K562 (cell line): ENCODE measurements around the gene CYB5R3. TPM values are rescaled to one million over a fixed set of nuclear protein-coding genes. Genes with fewer than 3 reads are reported as not detected.

Source experiments
- ATAC-seq: fragments of 200-7000 bp; cut with Tn5 transposase; 3 replicates; pipeline ENCODE4 v1.9.1; 2020; ENCODE audit warnings: moderate library complexity
- BruUV-seq: library from RNA; stranded (reverse); fragments of 400-500 nt; replicated peaks from 2 replicates; lab custom pipeline; 2021; lab: Mats Ljungman, UMichigan
- CTCF ChIA-PET: fragments of 300-600 bp; formaldehyde crosslinking; extraction: SDS; loops from one replicate; lab custom pipeline; 2021; ENCODE audit warnings: low intra/inter-chr PET ratio; lab: Yijun Ruan, JAX
- POLR2A ChIA-PET: fragments of 300-600, 350-650 bp; sonication (Branson Sonifier 250); formaldehyde crosslinking; extraction: SDS; loops from one replicate; lab custom pipeline; 2021; ENCODE audit warnings: antibody characterized with exemption, inconsistent platforms; lab: Yijun Ruan, JAX
- DNase-seq, 4 experiments: peaks; one replicate each; pipeline versions ENCODE4 v3.0.0 to v3.0.0-alpha.2; 2011 to 2018; ENCODE audit warnings: low spot score in 3 of 4, mixed read lengths in 3 of 4; ENCODE audit errors: extremely low read depth in 1 of 4
- FAIRE-seq: peaks from 2 replicates; lab custom pipeline; 2011; peaks lifted over from hg19 to GRCh38; lab: Jason Lieb, UNC
- H2AFZ ChIP-seq: 2 replicates; pipeline ENCODE4 v1.6.0; 2011; ENCODE audit warnings: low read depth, low read length, control low read depth, inconsistent platforms
- H3K27ac ChIP-seq: fragments of 200-600 bp; 3 replicates; pipeline ENCODE4 v1.8.0; 2011; ENCODE audit warnings: low read depth, mild to moderate bottlenecking, control low read depth, inconsistent platforms, low read length, moderate library complexity, mixed read lengths; ENCODE audit errors: extremely low read depth
- H3K27me3 ChIP-seq, 2 experiments: fragments of 300-600 bp in 1 of 2; 2 replicates in 1 of 2; 3 replicates in 1 of 2; pipeline versions ENCODE4 v1.6.0 to v1.8.0; 2011; ENCODE audit warnings: inconsistent platforms in 2 of 2, low read length in 2 of 2, mild to moderate bottlenecking in 1 of 2, mixed read lengths in 1 of 2, moderate library complexity in 1 of 2; ENCODE audit not compliant: control insufficient read depth in 2 of 2, insufficient read depth in 2 of 2
- H3K36me3 ChIP-seq: fragments of 300-600 bp; 3 replicates; pipeline ENCODE4 v1.8.0; 2011; ENCODE audit warnings: mild to moderate bottlenecking, low read length, inconsistent platforms; ENCODE audit not compliant: control insufficient read depth, insufficient read depth
- H3K4me1 ChIP-seq, 2 experiments: fragments of 200-600 bp in 1 of 2; replicated peaks in 1 of 2; 2 replicates in 1 of 2; 3 replicates in 1 of 2; pipeline versions ENCODE4 v1.5.1 to v1.8.0; 2011; ENCODE audit warnings: inconsistent platforms in 2 of 2, low read length in 2 of 2, mild to moderate bottlenecking in 1 of 2, mixed read lengths in 1 of 2, moderate library complexity in 1 of 2; ENCODE audit not compliant: control insufficient read depth in 2 of 2, insufficient read depth in 2 of 2
- H3K4me2 ChIP-seq: 2 replicates; pipeline ENCODE4 v1.6.1; 2011; ENCODE audit warnings: low read length, control low read depth, inconsistent platforms, mixed read lengths; ENCODE audit not compliant: insufficient read depth
- H3K4me3 ChIP-seq: fragments of 200-600 bp; sonication (generic), shearing (Covaris generic); 2 replicates; pipeline ENCODE4 v1.5.1; 2016; ENCODE audit warnings: control low read depth, inconsistent platforms
- H3K79me2 ChIP-seq: fragments of 200-600 bp; 3 replicates; pipeline ENCODE4 v1.8.0; 2011; ENCODE audit warnings: low read length, inconsistent platforms; ENCODE audit not compliant: control insufficient read depth, insufficient read depth
- H3K9ac ChIP-seq, 2 experiments: 2 replicates each; pipeline versions ENCODE4 v1.6.0 to v1.6.1; 2011; ENCODE audit warnings: low read depth in 2 of 2, low read length in 2 of 2, control low read depth in 1 of 2, inconsistent platforms in 1 of 2, mild to moderate bottlenecking in 1 of 2, mixed read lengths in 1 of 2; ENCODE audit not compliant: insufficient read depth in 1 of 2
- H3K9me1 ChIP-seq: one replicate; pipeline ENCODE4 v1.6.0; 2011; ENCODE audit warnings: inconsistent platforms, mild to moderate bottlenecking, low read length, moderate library complexity; ENCODE audit not compliant: control insufficient read depth, insufficient read depth
- H3K9me3 ChIP-seq: replicated peaks from 2 replicates; pipeline ENCODE4 v1.5.1; 2011; ENCODE audit warnings: low read depth, low read length, inconsistent platforms; ENCODE audit not compliant: control insufficient read depth, insufficient read depth
- H4K20me1 ChIP-seq: replicated peaks from 2 replicates; pipeline ENCODE4 v1.6.1; 2011; ENCODE audit warnings: low read length, inconsistent platforms, mixed read lengths; ENCODE audit not compliant: control insufficient read depth, insufficient read depth
- ESRRB ChIP-seq: fragments of 250-450 bp; sonication (Bioruptor Pico); IDR thresholded peaks from 2 replicates; pipeline ENCODE4 v1.5.0; 2020; ENCODE audit warnings: mild to moderate bottlenecking, moderate library complexity, borderline replicate concordance
- POLR2G ChIP-seq: fragments of 200-400 bp; formaldehyde crosslinking; IDR thresholded peaks from 2 replicates; pipeline ENCODE4 v1.6.1; 2017; ENCODE audit warnings: low read depth, mild to moderate bottlenecking, antibody characterized with exemption, low read length, moderate library complexity
- SAFB2 ChIP-seq: fragments of 200-400 bp; formaldehyde crosslinking; IDR thresholded peaks from 2 replicates; pipeline ENCODE4 v1.6.1; 2018; ENCODE audit warnings: borderline replicate concordance, low read length, low read depth, moderate library complexity; ENCODE audit not compliant: severe bottlenecking
- SMARCC2 ChIP-seq: fragments of 450-650 bp; IDR thresholded peaks from 2 replicates; pipeline ENCODE4 v1.6.1; 2017; ENCODE audit warnings: antibody characterized with exemption, moderate library complexity, mild to moderate bottlenecking, low read depth
- SRSF9 ChIP-seq: fragments of 200-400 bp; formaldehyde crosslinking; IDR thresholded peaks from 2 replicates; pipeline ENCODE4 v1.6.1; 2017; ENCODE audit warnings: low read depth, low read length, borderline replicate concordance
- ZFP36 ChIP-seq: fragments of 150-350 bp; IDR thresholded peaks from 2 replicates; pipeline ENCODE4 v1.6.1; 2018; ENCODE audit warnings: low read length, low read depth; ENCODE audit not compliant: partially characterized antibody
- ZNF79 ChIP-seq: fragments of 250-450 bp; sonication (Bioruptor Pico); IDR thresholded peaks from 2 replicates; pipeline ENCODE4 v1.4.0; 2020; ENCODE audit warnings: low read depth, mild to moderate bottlenecking, moderate library complexity
- WGBS: fragments of 100-300 bp; shearing (Covaris generic); methylation state at CpG from one replicate; pipeline ENCODE4 v1.1.6; 2016; ENCODE audit warnings: low coverage, mixed read lengths; ENCODE audit not compliant: insufficient coverage; ENCODE audit errors: missing lambda C conversion rate; 5-methylcytosine and 5-hydroxymethylcytosine counted together
- in situ Hi-C: fragments of 300-500 bp; cut with MboI; formaldehyde crosslinking; loops from 4 replicates; pipeline ENCODE4 v1.15.0; 2018; ENCODE audit warnings: inconsistent platforms, mixed read lengths
- intact Hi-C: fragments of 100-400 bp; cut with micrococcal nuclease; formaldehyde crosslinking; loops from 2 replicates; pipeline ENCODE4 v1.14.2; 2022
- polyA plus RNA-seq, 8 experiments: library from polyadenylated mRNA; depleted of rRNA in 4 of 8; stranded (reverse) in 5 of 8; unstranded in 3 of 8; fragments of >200 nt; fragmentation: Nextera tagmentation in 2 of 8; fragmentation: Illumina TruSeq in 1 of 8; extraction: Ambion mirVana in 2 of 8; extraction: Trizol in 1 of 8; gene quantifications; 2 replicates each; pipeline versions ENCODE4 v1.2.1 to v1.2.3, GENCODE V29; 2011 to 2014; ENCODE audit warnings: inconsistent platforms in 1 of 8, missing spikeins in 1 of 8
- total RNA-seq, 7 experiments: library from RNA; depleted of rRNA in 6 of 7; stranded (reverse); fragments of >200 nt in 6 of 7; fragmentation: Illumina TruSeq in 2 of 7; extraction: Trizol in 2 of 7; gene quantifications; 2 replicates each; pipeline versions ENCODE4 v1.2.1 to v1.2.3, GENCODE V29; 2011 to 2021; ENCODE audit warnings: low replicate concordance in 1 of 7

CYB5R3 gene
- total and polyA plus RNA-seq, 9 of the 15 experiments (the other 6 are each of a cell fraction or from before 2014, with no cell fraction given), result 1.4 to 66.8 (median 23.4) TPM

- POLR2A ChIA-PET, result interaction anchor here (5.6 kb wide), 1 partner anchor 11 kb away, joined by 46 read pairs; the partner anchor contains the start of gene POLDIP3
- Histone ChIP-seq H2AFZ (no peak overlapping the region), H3K79me2 (no peaks in the 10 kb centered on the region), H3K27me3 (no peaks in the 10 kb centered on the region), H3K4me1 (peaks cover 0 to 17% of the 10 kb centered on the region in 2 experiments; a peak in 2 of 5 replicates), H3K9ac (no peak overlapping the region), H3K27ac (no peak overlapping the region), H3K4me2 (no peak overlapping the region), H3K9me3 (no peaks in the 10 kb centered on the region), H4K20me1 (no peaks in the 10 kb centered on the region), H3K36me3 (peaks cover 51% of the 10 kb centered on the region; the same call in 1 of the 3 replicates), H3K4me3 (no peak overlapping the region), H3K9me1 (no peaks in the 10 kb centered on the region)
- no peak for DNase-seq
- in situ Hi-C loops (no loop called here), intact Hi-C loops (loop anchor here (10.0 kb wide), 1 partner anchor 68 kb away; no protein-coding TSS in a partner anchor)
- no peak for FAIRE-seq
- TF ChIP-seq POLR2G (0 out of 2 replicates have a peak, but pooled peaks have one; percentile 27), ESRRB (CRISPR knock-in tag) (no peak)
- no TSS peak for BruUV-seq
- CTCF ChIA-PET, result no interaction called here
- WGBS, result 88% methylated on average over 13 of the region's 25 CpGs
- no peak for ATAC-seq
Observed at GRCh38 chr22:42626951-42627625, 22.1 kb downstream of the CYB5R3 start.

GRCh38 chr22:42626431-42626830 lies 22.8 kb downstream of the CYB5R3 start:
- 100% methylated on average over 6 of the region's 7 CpGs for WGBS

More at GRCh38 chr22:42626431-42626830, 22.8 kb downstream of the CYB5R3 start:
- H3K9ac ChIP-seq, result peak overlapping the region in 1 of 2 experiments; percentile 26; a peak in 2 of 4 replicates
- H4K20me1 ChIP-seq, result no peaks in the 10 kb centered on the region
- no peak for DNase-seq
- no peaks in the 10 kb centered on the region for H3K79me2 ChIP-seq
- H3K36me3 ChIP-seq, result peaks cover 50% of the 10 kb centered on the region; the same call in 1 of the 3 replicates
- TF ChIP-seq SMARCC2 (no peak), SRSF9 (no peak), ZNF79 (CRISPR knock-in tag) (no peak), SAFB2 (no peak), ZFP36 (peak; percentile 13)
- H3K4me2 ChIP-seq, result no peak overlapping the region
- no peak overlapping the region for H3K27ac ChIP-seq
- H3K27me3 ChIP-seq, result no peaks in the 10 kb centered on the region
- ATAC-seq, result no peak
- H2AFZ ChIP-seq, result no peak overlapping the region
- ChIA-PET CTCF (no interaction called here), POLR2A (interaction anchor here (5.6 kb wide), 1 partner anchor 11 kb away, joined by 46 read pairs; the partner anchor contains the start of gene POLDIP3)
- no peak for FAIRE-seq
- peaks cover 3% of the 10 kb centered on the region for H3K9me1 ChIP-seq
- no peaks in the 10 kb centered on the region for H3K9me3 ChIP-seq
- H3K4me3 ChIP-seq, result no peak overlapping the region
- H3K4me1 ChIP-seq, result peaks cover under 1 to 21% of the 10 kb centered on the region in 2 experiments; a peak in 3 of 5 replicates
- BruUV-seq, result no TSS peak
- intact Hi-C loops, result loop anchor here (10.0 kb wide), 1 partner anchor 68 kb away; no protein-coding TSS in a partner anchor
- in situ Hi-C loops, result no loop called here
